ENCODE measurements around the gene POM121C.
"Not testable (repeated sequence)": the region's sequence is repeated elsewhere in the genome, so short reads cannot be mapped to it uniquely, and the experiment has no call there.

- TF ChIP-seq CTCF (IDR thresholded peaks at IDR 0.05; ENCODE audit: poor library complexity); EZH2 (IDR thresholded peaks at IDR 0.05; ENCODE audit: borderline replicate concordance); EZH2phosphoT487 (IDR thresholded peaks at IDR 0.05; ENCODE audit: low read depth, severe bottlenecking, unreplicated experiment): not testable (repeated sequence)
Measured at GRCh38 chr7:75518842-75519241, 32.7 kb upstream of the POM121C start.

Data from hepatocyte (in vitro differentiated cells).